Endothelial cell of hepatic sinusoid (primary cell): ENCODE results near the gene ITGB2.
"Not testable (repeated sequence)": the region's sequence is repeated elsewhere in the genome, so short reads cannot be mapped to it uniquely, and the experiment has no call there.

Experiments used
- in situ Hi-C: cut with HindIII; loops from 2 replicates; pipeline ENCODE4 v1.10.0; 2017; ENCODE audit warnings: low sequenced_read_pairs

The ITGB2 gene

DNA sequence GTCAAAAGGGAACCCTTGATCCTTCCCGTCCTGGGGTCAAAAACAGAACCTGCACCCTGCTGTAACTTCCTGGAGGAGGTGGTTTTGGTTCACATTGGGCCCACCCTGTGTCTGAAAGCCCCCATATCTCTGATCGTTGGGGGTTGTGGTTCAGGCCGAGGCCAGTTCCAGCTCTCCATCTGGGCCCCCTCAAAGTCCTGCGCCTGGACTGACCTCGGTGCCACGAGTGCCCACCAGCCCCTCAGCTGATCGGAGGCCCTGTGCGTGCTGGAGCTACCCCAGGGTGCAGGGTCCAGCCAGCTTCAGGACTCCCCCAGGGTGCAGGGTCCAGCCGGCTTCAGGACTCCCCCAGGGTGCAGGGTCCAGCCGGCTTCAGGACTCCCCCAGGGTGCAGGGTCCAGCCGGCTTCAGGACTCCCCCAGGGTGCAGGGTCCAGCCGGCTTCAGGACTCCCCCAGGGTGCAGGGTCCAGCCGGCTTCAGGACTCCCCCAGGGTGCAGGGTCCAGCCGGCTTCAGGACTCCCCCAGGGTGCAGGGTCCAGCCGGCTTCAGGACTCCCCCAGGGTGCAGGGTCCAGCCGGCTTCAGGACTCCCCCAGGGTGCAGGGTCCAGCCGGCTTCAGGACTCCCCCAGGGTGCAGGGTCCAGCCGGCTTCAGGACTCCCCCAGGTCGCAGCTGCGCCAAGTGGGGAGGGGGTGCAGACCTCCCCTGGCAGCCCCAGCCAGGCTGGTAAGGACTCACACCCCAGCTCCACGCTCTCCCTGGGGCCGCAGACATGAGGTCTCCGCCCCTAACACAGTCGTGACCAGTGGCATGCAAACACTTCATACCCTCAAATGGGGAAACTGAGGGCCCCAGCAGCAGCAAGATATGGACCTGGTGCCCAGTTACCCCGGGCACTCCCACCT is 7.9 kb downstream of the ITGB2 start:
- in situ Hi-C loops: not testable (repeated sequence)

DNA sequence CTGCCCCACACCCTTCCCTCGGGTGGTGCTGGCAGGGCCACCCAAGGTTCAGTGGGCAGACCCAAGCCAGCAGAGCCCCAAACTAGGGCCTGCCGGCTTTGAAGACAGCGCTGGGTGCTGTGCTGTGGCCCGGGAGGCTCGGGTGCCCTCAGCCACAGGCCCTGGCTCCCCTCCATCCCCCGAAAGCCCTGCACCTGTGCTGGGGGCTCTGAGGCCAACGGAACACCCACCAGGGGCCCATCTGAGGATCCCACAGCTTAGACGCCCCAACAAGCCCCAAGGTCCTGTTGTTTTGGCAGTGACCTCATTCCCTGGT is 8.6 kb downstream of the ITGB2 start:
- in situ Hi-C loops: no loop called here

DNA sequence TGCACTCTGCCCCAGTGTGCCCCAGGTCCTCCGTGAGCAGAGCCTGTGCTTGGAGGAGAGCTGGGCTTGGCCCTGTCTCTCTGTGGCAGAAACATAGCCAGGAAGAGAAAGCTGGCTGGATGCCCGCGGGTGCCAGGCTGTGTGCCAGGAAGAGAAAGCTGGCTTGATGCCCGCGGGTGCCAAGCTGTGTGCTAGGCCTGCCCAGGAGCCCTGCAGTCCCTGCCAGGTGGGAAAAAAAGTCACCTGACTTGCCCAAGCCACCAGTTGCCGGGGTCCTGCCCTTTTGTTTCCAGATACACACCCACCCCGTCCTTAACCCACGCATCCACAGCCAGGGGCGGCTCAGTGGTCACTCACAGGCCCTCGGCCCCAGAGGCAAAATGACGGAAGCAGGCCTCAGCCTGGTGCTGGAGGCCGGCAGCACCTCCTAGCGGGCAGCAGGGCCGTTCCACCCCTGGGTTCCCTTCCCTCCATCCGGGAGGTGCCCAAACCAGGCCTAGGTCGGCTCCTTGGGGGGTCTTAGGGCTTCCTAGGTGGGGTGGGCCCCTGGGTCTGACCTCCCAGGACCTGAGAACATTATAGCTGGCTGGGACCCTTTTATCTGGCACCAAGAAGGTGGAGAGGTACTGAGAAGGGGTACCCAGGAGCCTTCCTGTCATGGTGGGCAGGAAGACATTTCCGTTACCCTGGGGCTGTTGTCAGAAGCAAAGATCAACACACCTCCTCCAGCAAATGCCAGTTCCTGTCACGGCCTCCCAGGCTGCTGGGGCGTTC is 9.1 kb downstream of the ITGB2 start:
- in situ Hi-C loops: no loop called here

DNA sequence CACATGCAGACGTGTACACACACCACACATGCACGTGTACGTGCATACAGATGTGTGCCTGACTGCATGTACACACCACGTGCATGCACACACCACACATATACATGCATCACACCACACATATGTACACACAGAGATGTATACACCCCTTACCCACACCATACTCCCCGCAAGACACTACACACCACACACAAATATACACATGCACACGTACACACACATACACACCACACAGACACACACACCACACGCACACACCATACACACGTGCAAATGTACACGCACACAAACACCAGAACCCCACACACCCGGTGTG is 9.7 kb downstream of the ITGB2 start:
- in situ Hi-C loops: no loop called here

DNA sequence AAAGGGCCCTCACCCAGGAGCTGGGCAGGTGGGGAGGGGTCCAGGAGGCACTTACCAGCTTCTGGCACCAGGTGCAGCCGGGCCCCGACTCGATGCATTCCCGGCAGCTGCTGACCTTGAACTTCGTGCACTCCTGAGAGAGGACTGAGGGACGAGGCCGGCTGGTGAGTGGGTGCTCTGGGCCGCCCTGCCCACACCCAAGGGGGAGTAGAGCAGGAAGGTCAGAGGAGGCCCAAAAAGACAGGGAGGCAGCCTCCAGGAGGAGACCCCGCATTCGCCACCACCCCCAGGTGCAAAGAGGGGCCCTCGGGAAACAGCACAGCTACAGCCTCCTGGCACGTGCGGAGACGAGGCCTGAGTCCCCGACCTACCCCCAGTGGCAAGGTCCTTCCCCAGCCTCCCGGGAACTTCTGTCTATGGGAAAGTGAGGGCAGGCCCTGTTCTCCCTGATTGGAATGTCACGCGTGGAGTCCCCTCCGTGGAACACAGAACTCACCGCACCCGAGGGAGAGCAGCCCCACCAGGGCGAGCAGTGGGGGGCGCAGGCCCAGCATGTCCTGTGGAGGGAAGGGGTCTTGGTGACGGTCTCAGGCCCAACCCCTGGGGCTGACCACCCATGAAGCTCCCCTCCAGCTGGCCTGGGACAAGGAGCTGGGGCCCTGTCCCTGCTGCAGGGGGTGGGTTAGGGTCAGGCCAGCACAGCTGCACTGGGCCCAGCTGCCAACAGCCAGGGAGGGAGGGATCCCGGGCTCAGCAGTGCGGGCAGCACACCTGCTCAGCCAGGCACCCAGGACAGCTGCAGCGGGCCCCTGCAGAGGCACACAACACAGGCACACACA is 10.3 kb downstream of the ITGB2 start:
- in situ Hi-C loops: no loop called here

DNA sequence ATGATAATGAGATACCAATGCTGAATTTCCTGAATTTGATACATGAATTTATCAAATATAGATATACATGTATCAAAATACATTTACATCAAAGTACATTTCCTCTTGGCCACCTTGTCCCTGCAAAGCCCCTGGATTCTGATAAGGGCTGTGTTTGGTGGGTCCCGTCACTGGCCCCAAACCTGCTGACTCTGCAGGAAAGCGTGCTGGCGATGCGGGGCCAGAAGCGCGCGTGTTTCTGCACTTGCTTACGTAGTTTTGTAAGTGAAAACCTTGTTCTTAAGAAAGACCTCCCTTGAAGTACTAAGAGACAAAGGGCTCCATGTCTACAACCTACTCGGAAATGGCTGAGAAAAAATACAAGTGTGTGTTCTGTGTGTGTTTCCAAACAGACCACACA is 11.0 kb downstream of the ITGB2 start:
- in situ Hi-C loops: no loop called here

DNA sequence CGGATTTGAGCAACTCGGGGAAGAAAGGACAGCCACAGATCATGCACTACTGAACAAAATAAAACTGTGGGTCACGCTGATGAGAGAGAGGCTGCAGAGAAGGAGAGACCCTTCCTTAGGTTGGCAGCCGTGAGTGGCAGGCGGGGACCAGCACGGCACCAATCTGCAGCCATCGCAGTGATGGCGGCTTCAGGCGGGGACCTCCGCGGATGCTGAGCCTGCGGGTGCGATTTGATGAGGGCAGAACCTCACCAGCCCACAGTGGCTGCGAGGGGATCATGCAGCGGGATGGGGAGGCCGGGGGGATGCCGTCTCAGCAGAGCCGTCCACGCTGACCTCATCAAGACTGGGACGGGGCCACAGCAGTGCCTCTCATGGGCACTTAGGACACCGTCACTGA is 11.8 kb downstream of the ITGB2 start:
- in situ Hi-C loops: no loop called here

DNA sequence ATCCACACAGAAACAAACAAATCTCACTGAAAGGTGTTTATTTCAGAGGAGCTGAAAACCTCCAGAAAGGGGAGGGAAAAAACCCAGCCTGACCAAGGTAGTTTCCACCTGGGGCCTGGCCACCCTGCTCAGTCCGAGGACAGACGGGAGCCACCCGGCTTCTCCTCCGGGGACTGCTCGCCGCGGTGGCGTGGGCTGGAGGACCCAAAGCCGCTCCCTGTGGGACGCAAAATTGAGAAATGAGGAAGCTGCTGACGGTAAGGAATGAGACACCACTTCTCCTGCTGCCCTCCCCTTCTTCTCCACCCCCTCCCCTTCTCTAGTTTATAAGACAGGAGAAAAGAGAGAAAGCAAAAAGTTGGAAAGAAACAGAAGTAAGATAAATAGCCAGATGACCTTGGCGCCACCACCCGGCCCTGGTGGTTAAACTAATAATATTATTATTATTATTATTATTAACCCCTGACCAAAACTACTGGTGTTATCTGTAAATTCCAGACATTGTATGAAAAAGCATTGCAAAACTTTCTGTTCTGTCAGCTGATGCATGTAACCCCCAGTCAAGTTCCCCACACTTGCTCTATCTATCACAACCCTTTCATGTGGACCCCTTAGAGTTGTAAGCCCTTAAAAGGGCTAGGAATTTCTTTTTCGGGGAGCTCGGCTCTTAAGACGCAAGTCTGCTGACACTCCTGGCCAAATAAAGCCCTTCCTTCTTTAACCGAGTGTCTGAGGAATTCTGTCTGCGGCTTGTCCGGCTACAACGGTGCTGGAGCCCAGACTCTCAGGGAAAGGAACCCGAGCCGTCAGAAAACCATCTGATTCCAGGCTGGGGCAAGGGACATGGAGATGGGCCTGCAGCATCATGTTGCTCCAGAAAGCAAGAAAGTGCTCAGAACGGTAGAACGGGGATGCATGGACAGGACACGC is 12.5 kb downstream of the ITGB2 start:
- in situ Hi-C loops: no loop called here

DNA sequence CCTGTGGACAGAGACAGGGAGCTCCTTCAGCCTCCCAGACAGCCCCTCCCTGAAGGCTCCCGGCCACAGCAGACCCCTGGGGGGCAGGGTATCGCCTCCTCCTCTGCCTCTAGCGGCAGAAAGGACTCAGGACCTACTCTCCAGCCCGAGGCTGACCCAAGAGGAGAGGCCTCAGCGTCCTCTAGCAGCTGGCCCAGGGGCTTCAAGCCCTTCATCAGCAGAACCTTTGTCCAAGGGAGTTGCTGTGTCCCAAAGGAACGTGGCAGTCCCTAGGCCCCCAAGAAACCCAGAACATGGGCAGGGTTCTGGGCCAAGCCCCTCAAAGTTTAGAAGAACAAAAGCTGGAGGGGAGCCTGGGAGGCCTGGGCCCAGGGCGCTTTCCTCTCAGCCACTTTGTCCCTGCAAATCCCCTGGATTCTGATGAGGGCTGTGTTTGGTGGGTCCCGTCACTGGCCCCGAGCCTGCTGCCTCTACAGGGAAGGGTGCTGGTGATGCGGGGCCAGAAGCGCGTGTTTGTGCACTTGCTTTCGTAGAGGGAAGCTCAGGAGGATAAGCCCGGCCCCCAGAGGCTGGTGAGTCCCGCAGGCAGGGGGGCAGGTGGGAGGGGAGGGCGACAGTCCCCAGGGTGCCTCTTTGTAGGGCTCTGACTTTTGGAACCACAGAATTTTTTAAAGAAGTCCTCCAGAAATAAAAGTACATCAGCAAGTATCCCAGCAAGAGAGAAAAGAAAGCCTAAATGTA is 13.3 kb downstream of the ITGB2 start:
- in situ Hi-C loops: no loop called here

DNA sequence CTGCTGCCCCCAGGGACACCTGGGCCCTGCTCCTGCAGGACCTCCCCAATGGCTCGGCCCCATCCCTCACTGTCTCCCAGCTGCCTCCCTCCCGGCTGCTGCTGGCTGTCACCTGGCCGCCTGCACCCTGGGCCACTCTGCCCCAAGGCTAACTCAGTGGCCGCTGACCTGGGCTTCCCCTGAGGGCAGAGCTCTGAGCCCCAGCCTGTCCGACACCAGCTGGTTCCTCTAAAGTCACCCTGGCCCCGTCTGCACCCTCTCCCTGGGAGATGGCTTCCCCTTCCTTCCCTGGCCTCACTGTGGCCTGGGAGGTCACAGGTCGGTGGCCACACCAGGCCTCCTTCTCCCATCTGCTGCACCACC is 15.0 kb downstream of the ITGB2 start:
- in situ Hi-C loops: no loop called here

DNA sequence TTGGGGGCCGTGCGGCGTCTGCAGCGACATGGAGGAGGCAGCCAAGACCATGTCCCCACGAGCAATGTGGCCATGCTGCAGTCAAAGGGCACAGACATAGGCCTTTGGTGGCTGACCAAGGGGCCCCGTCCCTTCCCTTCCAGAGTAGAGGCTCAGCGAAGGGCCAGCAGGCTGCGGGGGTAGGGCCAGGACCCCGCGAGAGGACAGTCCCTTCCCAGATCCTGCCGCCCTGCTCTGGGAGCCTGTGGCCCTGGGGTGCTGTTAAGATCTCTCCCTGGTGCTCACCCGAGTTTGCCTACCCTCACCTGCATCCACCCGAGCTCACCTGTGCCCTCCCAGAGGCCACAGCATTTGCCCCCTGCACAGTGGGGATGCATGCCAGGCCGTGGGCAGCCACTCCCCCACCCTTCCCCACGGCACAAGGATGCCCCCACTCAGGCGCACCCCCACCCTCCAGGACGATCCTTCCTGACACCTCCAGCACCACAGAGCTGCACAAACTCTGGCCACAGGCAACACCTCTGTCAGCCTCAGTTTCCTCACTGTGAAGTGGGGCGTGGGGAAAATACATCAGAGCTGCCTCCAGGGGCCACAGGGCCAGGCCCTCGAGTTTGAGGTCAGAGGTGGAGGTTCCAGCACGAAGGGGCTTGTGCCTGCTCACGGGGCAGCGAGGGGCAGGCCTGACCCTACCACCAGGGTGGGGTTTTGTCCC is 15.5 kb downstream of the ITGB2 start:
- in situ Hi-C loops: no loop called here

DNA sequence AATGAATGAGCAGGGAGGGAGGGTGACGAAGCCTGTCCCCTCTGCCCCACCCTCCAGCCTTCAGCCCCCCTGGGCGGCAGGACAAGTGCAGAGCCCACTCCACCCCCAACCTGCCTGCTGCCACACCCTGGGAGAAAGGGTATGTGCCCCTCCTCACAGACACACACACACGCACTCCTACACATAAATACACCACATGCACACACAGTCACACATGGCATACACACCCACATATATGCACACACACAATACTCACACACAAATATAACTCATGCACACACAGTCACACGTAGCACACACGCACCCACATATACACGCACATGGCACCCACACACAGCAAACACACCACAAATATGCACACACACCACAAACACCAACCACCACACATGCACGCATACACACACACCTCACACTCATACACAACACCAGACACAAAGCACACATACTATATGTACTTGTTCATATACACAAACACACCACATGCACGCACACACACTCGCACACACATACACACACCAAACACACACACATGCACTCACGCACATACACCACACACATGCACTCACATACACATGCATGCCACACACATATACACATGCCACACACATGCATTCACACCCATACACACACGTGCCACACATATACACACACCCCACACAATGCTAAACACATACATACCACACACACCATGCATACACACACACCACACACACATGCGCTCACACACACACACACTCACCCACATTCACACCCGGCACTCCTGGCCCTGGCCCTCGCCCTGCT is 16.4 kb downstream of the ITGB2 start:
- in situ Hi-C loops: no loop called here

DNA sequence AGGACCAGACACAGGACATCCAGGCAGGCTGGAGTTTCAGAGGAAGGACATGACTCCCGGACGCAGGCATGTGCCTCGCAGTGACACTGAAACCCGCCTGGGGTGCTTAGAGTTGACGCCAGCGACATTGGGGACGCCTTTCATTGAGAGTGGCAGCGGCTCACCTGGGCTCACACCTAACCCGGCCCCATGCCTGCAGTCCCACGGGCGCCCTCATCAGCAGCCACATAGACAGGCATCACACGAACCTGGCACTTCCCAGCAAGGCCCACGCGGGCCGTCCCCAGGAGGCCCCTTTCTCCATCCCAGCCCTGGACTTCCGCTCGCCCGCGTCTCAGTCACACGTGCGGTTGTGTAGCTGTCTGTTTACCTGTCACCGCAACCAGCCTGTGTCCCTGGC is 17.0 kb downstream of the ITGB2 start:
- in situ Hi-C loops: no loop called here

DNA sequence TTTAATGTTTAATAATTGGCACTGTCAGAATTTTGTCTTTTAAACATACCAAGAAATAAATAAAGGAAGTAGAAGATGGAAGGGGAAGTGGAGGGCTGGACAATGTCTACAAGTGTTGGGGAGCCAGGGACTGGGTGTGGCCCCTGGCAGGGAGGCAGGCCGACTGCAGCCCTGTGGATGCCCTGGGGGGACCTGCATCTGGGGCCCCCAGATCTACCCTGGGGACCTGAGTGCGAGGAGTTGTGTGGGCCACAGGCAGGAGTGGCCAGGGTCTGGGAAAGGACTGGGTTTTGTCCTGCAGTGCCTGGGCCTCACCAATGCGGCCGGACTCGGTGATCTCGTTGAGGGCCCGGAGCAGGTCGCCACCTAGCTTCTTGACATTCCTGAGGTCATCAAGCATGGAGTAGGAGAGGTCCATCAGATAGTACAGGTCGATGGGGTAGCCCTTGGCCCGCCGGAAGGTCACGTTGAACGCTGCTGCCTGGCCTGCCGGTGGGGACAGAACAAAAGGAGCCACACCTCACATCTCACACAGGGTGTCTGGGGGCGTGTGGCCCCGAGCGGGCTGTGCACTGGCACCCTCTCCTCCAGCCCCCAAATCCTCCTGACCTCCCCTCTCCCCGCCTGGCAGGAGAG is 17.5 kb downstream of the ITGB2 start:
- in situ Hi-C loops: no loop called here

DNA sequence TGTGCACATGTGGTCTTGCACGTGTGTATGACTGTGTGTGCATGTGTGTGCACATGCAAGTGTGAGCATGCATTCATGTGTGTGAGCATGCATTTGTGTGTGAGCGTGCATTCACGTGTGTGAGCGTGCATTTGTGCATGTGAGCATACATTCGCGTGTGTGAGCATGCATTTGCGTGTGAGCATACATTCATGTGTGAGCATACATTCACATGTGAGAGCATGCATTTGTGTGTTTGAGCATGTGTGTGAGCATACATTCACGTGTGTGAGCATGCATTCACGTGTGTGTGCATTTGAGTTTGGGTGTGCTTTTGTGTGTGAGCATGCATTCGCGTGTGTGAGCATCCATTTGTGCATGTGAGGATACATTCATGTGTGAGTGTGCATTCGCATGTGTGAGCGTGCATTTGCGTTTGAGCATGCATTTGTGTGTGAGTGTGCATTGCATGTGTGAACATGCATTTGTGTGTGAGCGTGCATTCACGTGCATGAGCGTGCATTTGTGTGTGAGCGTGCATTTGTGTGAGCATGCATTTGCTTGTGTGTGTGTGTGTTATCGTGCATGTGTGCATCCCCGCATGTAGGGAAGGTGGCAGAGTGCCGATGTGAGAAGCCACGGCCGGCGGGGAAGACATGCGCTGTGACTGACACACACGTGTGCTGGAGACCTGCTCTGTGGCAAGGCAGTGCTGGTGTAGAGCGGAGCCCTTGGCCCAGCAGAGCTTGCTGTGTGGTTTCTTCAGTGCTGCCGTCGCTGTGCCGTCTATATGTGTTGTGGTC is 18.2 kb downstream of the ITGB2 start:
- in situ Hi-C loops: no loop called here

DNA sequence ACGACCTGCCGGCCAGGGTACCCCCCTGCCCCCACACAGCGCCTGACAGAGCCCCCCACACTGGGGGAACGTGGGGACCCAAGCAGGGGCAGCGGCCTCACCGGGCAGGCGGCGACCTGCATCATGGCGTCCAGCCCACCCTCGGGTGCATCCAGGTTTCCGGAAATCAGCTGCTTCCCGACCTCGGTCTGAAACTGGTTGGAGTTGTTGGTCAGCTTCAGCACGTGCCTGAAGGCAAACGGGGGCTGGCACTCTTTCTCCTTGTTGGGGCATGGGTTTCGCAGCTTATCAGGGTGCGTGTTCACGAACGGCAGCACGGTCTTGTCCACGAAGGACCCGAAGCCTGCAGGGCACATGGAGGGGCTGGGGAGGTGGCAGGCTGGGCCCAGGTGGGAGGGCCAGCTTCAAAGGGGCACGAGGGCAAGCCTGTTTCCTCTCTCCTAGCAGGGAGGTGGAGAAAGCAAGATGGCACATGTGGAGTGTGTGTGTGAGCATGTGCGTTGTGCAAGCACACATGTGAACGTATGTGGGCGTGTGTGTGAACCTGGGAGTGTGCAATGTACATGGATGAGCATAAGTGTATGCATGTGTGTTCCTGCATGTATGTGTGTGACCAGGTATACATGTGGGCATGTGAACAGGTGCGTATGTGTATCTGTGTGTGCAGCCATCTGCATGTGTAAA is 19.2 kb downstream of the ITGB2 start:
- in situ Hi-C loops: no loop called here
